Measurements from ENCODE around the gene CEP70.

DNA sequence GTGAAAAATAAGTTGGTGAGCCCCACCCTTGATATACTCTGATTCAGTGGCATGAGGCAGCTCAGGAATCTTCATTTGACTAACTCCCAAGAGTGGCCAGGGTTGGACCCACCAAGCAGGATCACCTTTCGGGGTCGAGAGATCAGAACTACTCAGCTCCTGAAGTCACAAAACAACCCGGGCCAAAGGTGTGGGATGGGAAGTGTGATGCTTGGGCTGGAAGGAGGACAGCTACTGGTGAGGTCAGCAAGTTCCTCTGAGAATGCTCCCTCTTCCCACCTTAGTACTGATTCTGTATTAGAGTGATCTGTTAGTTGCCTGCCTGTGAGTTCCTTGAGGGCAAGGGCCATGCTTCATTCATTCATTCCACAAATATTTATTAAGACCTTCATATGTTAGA lies 144.6 kb downstream of the CEP70 start:
- TF ChIP-seq, protein P1, sequence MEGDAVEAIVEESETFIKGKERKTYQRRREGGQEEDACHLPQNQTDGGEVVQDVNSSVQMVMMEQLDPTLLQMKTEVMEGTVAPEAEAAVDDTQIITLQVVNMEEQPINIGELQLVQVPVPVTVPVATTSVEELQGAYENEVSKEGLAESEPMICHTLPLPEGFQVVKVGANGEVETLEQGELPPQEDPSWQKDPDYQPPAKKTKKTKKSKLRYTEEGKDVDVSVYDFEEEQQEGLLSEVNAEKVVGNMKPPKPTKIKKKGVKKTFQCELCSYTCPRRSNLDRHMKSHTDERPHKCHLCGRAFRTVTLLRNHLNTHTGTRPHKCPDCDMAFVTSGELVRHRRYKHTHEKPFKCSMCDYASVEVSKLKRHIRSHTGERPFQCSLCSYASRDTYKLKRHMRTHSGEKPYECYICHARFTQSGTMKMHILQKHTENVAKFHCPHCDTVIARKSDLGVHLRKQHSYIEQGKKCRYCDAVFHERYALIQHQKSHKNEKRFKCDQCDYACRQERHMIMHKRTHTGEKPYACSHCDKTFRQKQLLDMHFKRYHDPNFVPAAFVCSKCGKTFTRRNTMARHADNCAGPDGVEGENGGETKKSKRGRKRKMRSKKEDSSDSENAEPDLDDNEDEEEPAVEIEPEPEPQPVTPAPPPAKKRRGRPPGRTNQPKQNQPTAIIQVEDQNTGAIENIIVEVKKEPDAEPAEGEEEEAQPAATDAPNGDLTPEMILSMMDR (IDR thresholded peaks at IDR 0.05) = no peak
- TF ChIP-seq POLR2A (IDR thresholded peaks at IDR 0.05) = no peak
